ENCODE data around the gene LGALS1. TPM values are rescaled to one million over a fixed set of nuclear protein-coding genes. Genes with fewer than 3 reads are reported as not detected.

Gene LGALS1
- total RNA-seq, 1 experiment from 2014 or later, result 2,325 TPM

DNA sequence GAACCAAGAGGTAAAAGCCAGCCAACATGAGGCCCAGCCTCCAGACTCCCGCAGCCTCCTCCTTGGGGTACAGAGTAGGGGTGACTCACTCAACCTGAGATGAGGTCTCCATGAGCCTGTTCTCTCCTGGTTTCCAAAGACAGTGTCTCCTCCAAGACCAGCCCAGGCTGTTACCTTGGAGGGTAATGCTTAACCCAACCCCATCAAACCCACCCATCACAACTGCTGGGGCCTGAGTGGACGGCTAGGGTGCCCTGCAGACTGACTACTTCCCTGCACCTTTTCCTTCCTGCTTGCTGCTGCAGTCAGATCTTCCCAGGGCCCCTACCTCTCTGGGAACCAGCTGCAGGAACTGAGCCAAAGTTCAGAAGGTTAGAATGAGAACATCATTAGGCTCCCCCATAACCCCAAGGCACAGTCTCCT is 5.6 kb downstream of the LGALS1 start:
- Histone ChIP-seq H3K9me3 (ENCODE audit: low read length) (no peaks in the 10 kb centered on the region), H3K9ac (ENCODE audit: low read length) (no peak overlapping the region), H3K9me2 (replicated peaks; ENCODE audit: low read length) (no peaks in the 10 kb centered on the region), H3K4me3 (ENCODE audit: low read length) (no peak overlapping the region), H3K36me3 (ENCODE audit: low read depth, low read length) (peaks cover 5% of the 10 kb centered on the region; the same call in 1 of the 2 replicates), H3K4me1 (ENCODE audit: insufficient read depth, low read length) (peaks cover 12% of the 10 kb centered on the region), H3F3A (ENCODE audit: low read length, unreplicated experiment) (peaks cover 3% of the 10 kb centered on the region), H3K79me2 (ENCODE audit: low read length) (peaks cover 19% of the 10 kb centered on the region), H3K27me3 (ENCODE audit: low read length) (no peaks in the 10 kb centered on the region), H3K27ac (ENCODE audit: low read length) (no peak overlapping the region), H4K20me1 (ENCODE audit: low read length) (peaks cover 6% of the 10 kb centered on the region; the same call in 1 of the 2 replicates), H3K4me2 (ENCODE audit: low read length) (no peak overlapping the region), H2AFZ (ENCODE audit: low read length) (no peak overlapping the region)
- TF ChIP-seq, protein P1, sequence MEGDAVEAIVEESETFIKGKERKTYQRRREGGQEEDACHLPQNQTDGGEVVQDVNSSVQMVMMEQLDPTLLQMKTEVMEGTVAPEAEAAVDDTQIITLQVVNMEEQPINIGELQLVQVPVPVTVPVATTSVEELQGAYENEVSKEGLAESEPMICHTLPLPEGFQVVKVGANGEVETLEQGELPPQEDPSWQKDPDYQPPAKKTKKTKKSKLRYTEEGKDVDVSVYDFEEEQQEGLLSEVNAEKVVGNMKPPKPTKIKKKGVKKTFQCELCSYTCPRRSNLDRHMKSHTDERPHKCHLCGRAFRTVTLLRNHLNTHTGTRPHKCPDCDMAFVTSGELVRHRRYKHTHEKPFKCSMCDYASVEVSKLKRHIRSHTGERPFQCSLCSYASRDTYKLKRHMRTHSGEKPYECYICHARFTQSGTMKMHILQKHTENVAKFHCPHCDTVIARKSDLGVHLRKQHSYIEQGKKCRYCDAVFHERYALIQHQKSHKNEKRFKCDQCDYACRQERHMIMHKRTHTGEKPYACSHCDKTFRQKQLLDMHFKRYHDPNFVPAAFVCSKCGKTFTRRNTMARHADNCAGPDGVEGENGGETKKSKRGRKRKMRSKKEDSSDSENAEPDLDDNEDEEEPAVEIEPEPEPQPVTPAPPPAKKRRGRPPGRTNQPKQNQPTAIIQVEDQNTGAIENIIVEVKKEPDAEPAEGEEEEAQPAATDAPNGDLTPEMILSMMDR (conservative IDR thresholded peaks at IDR 0.05; ENCODE audit: low read depth, low read length), result no peak
- TF ChIP-seq EZH2 (IDR thresholded peaks at IDR 0.05; ENCODE audit: low read length, unreplicated experiment) (no peak), EZH2phosphoT487 (IDR thresholded peaks at IDR 0.05; ENCODE audit: borderline replicate concordance, low read length) (no peak)
- DNase-seq (peak; percentile 7), ATAC-seq (peak; percentile 7; the same call in 1 of the 2 replicates)
- intact Hi-C loops (cut with micrococcal nuclease), result loop anchor here (2.0 to 10.0 kb wide), 2 partner anchors 38 to 124 kb away; partner anchors contain the start of gene GCAT
- BruUV-seq (replicated peaks), result no TSS peak
- ChIA-PET POLR2A (ENCODE audit: unreplicated experiment) (no interaction called here), CTCF (interaction anchor here (0.6 to 2.0 kb wide), 3 partner anchors 20 to 38 kb away, joined by 3 to 15 read pairs (median 6); partner anchors contain the start of gene PDXP)

GRCh38 chr22:37681556-37682049 is 6.2 kb downstream of the LGALS1 start:
- no peak overlapping the region for H2AFZ ChIP-seq (ENCODE audit: low read length)
- peak; percentile 42 for ATAC-seq
- no peak overlapping the region for H3K27ac ChIP-seq (ENCODE audit: low read length)
- no peak overlapping the region for H3K4me2 ChIP-seq (ENCODE audit: low read length)
- no peak overlapping the region for H3K9ac ChIP-seq (ENCODE audit: low read length)
- ChIA-PET POLR2A (ENCODE audit: unreplicated experiment) (no interaction called here), CTCF (interaction anchor here (0.6 to 2.0 kb wide), 3 partner anchors 21 to 39 kb away, joined by 3 to 15 read pairs (median 6); partner anchors contain the start of gene PDXP)
- peaks cover 12% of the 10 kb centered on the region for H3K4me1 ChIP-seq (ENCODE audit: insufficient read depth, low read length)
- DNase-seq, result peak; percentile 74
- peaks cover 17% of the 10 kb centered on the region for H3K79me2 ChIP-seq (ENCODE audit: low read length)
- no peak overlapping the region for H3K4me3 ChIP-seq (ENCODE audit: low read length)
- H3F3A ChIP-seq (ENCODE audit: low read length, unreplicated experiment), result peaks cover 3% of the 10 kb centered on the region
- peaks cover 5% of the 10 kb centered on the region; the same call in 1 of the 2 replicates for H3K36me3 ChIP-seq (ENCODE audit: low read depth, low read length)
- no peaks in the 10 kb centered on the region for H3K9me3 ChIP-seq (ENCODE audit: low read length)
- TF ChIP-seq EZH2phosphoT487 (IDR thresholded peaks at IDR 0.05; ENCODE audit: borderline replicate concordance, low read length) (no peak), EZH2 (IDR thresholded peaks at IDR 0.05; ENCODE audit: low read length, unreplicated experiment) (no peak)
- TF ChIP-seq, protein P1 (conservative IDR thresholded peaks at IDR 0.05; ENCODE audit: low read depth, low read length), result peak; percentile 82
- intact Hi-C loops (cut with micrococcal nuclease), result loop anchor here (2.0 to 10.0 kb wide), 2 partner anchors 39 to 123 kb away; partner anchors contain the start of gene GCAT
- no peaks in the 10 kb centered on the region for H3K9me2 ChIP-seq (replicated peaks; ENCODE audit: low read length)
- BruUV-seq (replicated peaks), result no TSS peak
- H3K27me3 ChIP-seq (ENCODE audit: low read length), result no peaks in the 10 kb centered on the region
- peaks cover 6% of the 10 kb centered on the region; the same call in 1 of the 2 replicates for H4K20me1 ChIP-seq (ENCODE audit: low read length)
